ENCODE data around the gene STAT6.

DNA sequence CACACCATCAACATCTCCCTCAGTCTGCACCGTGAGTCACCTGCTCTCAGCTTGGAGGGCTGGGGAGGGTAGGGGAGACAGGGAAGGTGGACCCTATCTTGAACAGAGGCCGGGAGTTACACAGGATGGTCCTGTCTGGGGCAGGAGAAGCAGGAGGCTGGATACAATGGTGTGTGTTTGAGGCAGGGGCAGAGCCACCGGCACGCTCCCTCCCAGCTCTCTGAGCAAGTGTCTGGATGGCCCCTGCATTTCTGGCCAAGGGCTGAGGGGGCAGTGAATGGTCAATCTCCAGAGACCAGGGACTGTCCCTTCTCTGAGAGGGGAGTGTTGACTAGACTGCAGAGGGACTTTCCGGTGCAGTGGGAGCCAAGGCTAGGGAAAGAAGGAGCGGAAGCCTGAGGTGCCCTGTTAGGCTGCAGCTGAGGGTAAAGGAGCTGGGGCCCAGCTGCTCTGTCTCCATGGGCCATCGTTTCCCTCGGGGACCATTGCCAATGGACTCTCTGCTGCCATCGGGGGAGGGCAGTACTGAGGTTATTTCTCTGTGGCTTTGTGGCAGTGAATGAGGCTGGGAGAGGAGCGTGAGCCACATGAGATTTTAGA, 34.4 kb upstream of the STAT6 start:
- TF ChIP-seq, protein P1, sequence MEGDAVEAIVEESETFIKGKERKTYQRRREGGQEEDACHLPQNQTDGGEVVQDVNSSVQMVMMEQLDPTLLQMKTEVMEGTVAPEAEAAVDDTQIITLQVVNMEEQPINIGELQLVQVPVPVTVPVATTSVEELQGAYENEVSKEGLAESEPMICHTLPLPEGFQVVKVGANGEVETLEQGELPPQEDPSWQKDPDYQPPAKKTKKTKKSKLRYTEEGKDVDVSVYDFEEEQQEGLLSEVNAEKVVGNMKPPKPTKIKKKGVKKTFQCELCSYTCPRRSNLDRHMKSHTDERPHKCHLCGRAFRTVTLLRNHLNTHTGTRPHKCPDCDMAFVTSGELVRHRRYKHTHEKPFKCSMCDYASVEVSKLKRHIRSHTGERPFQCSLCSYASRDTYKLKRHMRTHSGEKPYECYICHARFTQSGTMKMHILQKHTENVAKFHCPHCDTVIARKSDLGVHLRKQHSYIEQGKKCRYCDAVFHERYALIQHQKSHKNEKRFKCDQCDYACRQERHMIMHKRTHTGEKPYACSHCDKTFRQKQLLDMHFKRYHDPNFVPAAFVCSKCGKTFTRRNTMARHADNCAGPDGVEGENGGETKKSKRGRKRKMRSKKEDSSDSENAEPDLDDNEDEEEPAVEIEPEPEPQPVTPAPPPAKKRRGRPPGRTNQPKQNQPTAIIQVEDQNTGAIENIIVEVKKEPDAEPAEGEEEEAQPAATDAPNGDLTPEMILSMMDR (IDR thresholded peaks at IDR 0.05), result no peak
- no peak for TF ChIP-seq EP300 (IDR thresholded peaks at IDR 0.05)

All from A549 (cell line).